Muscle layer of duodenum (tissue), 2 donors: ENCODE data around the gene CYB5B.
A peak's percentile ranks its signal among the peaks of the same experiment; 100 is the strongest.

Source experiments
- H3K27ac ChIP-seq: one replicate; pipeline ENCODE4 v1.7.0; 2013; ENCODE audit warnings: mild to moderate bottlenecking, low read length
- H3K27me3 ChIP-seq: one replicate; pipeline ENCODE4 v1.7.0; 2013; ENCODE audit warnings: low read depth, mild to moderate bottlenecking, control low read depth, low read length
- H3K36me3 ChIP-seq, 2 donors: one replicate each; pipeline ENCODE4 v1.7.0; 2013; ENCODE audit warnings: low read length in 2 of 2, control low read depth in 1 of 2, mild to moderate bottlenecking in 1 of 2; ENCODE audit not compliant: insufficient read depth in 2 of 2, control insufficient read depth in 1 of 2
- H3K4me1 ChIP-seq, 2 donors: one replicate each; pipeline ENCODE4 v1.7.0; 2013; ENCODE audit warnings: low read length in 2 of 2, mild to moderate bottlenecking in 2 of 2, control low read depth in 1 of 2, moderate library complexity in 1 of 2; ENCODE audit not compliant: insufficient read depth in 2 of 2, control insufficient read depth in 1 of 2
- H3K4me3 ChIP-seq, 2 donors: one replicate each; pipeline ENCODE4 v1.7.0; 2013; ENCODE audit warnings: low read length in 2 of 2, low read depth in 1 of 2, mild to moderate bottlenecking in 1 of 2
- H3K9me3 ChIP-seq, 2 donors: one replicate each; pipeline ENCODE4 v1.7.0; 2013; ENCODE audit warnings: low read length in 2 of 2, control low read depth in 1 of 2, mild to moderate bottlenecking in 1 of 2; ENCODE audit not compliant: control insufficient read depth in 1 of 2
- donor health status: healthy.

CYB5B gene

DNA sequence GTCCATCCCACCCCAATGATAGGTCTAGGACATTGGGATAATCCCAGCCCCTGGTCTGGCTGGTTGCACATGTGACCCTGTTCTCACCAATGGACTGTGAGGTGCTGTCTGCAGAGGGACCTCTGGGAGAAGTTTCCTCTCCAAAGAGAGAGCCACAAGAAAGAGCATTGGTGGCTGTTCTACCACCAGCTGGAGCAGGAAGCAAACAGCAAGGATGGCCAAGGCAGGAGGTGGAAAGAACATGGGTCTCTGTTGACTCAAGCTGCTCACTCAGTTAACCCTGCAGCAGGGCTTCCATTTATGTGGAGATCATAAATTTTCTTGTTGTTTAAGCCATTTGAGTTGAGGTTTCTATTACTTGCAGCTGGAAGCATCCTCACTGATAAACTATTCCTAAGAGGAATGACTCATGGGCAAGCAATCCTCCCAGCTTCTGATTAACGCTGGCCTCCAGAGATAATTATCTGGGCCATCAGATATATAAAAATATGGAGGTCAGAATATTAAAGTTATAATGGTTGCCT, 52.6 kb downstream of the CYB5B start:
- H3K27me3 ChIP-seq: no peaks in the 10 kb centered on the region
- no peak overlapping the region for H3K4me3 ChIP-seq
- no peaks in the 10 kb centered on the region for H3K9me3 ChIP-seq
- no peaks in the 10 kb centered on the region for H3K36me3 ChIP-seq
- H3K4me1 ChIP-seq: peaks cover 0 to 4% of the 10 kb centered on the region in 2 donors
- no peak overlapping the region for H3K27ac ChIP-seq

DNA sequence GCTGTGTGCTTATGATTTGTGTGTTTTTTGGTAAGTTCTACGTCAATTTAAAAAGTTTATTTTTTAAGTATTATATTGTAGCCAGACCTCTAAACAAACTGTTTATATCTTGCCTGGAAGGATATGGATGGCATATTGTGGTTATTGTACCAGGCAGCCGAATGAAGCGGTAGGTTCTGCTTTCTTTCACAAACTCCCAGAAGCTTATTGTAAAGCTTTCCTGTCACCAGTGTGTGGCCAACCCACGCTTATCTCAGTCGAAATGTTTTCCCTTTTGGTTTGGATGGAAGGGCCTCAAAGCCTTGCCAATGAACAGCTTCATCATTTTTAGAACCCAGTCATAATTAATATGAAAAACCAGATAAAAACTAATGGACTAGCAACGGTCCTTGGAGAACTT, 53.1 kb downstream of the CYB5B start:
- no peaks in the 10 kb centered on the region for H3K9me3 ChIP-seq
- H3K4me1 ChIP-seq: peaks cover 0 to 7% of the 10 kb centered on the region in 2 donors
- no peaks in the 10 kb centered on the region for H3K36me3 ChIP-seq
- no peaks in the 10 kb centered on the region for H3K27me3 ChIP-seq
- H3K27ac ChIP-seq: no peak overlapping the region
- H3K4me3 ChIP-seq: no peak overlapping the region

DNA sequence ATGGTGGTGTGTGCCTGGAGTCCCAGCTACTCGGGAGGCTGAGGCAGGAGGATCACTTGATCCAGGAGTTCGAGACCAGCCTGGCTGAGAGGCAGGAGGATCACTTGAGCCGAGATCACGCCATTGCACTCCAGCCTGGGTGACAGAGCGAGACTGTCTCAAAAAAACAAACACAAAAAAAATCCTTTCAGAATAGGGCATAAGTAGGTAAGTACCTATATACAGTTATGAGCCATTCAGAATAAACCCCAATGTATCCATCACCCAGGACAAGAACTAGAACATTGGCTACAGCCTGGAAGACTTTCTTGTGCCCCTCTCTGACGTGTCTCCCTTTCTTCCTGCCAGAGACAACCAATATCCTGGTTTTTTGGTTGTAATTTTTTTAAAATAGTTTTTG, 54.3 kb downstream of the CYB5B start:
- no peak overlapping the region for H3K4me3 ChIP-seq
- no peak overlapping the region for H3K27ac ChIP-seq
- no peaks in the 10 kb centered on the region for H3K9me3 ChIP-seq
- no peaks in the 10 kb centered on the region for H3K27me3 ChIP-seq
- H3K36me3 ChIP-seq: no peaks in the 10 kb centered on the region
- H3K4me1 ChIP-seq: peaks cover 0 to 10% of the 10 kb centered on the region in 2 donors

DNA sequence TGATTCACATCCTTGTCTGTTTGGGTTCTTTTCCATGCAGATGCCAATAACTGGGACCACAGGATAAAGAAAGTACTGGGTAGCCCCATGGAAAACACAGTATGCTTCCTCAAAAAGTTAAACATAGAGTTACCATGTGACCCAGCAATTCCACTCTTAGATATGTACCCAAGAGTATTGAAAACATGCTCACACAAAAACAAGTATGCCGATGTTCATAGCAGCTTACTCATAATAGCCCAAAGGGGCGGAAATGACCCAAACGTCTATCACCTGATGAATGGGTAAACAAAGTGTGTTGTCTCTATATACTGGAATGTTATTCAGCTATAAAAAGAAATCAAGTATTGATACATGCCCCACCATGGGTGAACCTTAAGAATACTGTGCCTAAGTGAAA, 55.4 kb downstream of the CYB5B start:
- no peak overlapping the region for H3K4me3 ChIP-seq

DNA sequence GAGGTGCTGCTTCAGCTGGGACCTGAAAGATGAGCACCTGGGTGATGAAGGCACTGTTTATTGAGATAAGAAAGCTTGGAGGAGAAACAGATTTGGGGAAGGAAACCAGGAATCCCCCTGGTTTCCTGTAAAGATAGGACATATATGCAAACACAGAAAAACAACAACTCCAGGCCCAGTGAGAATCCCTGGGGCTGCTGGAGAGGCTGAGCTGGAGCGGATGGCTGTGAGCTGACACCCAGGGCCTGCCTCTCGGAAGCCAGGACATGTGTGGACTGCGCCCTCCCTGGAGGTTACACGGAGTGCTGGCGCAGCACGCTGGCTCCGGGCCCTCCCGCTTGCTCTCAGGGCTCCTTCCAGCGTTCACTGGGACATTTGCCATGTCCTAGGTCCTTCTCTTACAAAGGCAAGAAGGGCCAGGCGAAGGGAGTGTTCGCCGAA, 57.5 kb downstream of the CYB5B start:
- Histone ChIP-seq H3K9me3 (no peaks in the 10 kb centered on the region), H3K36me3 (no peaks in the 10 kb centered on the region), H3K4me1 (peaks cover 0 to 10% of the 10 kb centered on the region in 2 donors), H3K4me3 (no peak overlapping the region), H3K27me3 (no peaks in the 10 kb centered on the region), H3K27ac (peak overlapping the region; percentile 13)

More for the DNA sequence above, 55.4 kb downstream of the CYB5B start:
- Histone ChIP-seq H3K9me3 (no peaks in the 10 kb centered on the region), H3K4me1 (peaks cover 0 to 10% of the 10 kb centered on the region in 2 donors), H3K27me3 (no peaks in the 10 kb centered on the region), H3K27ac (no peak overlapping the region), H3K36me3 (no peaks in the 10 kb centered on the region)

DNA sequence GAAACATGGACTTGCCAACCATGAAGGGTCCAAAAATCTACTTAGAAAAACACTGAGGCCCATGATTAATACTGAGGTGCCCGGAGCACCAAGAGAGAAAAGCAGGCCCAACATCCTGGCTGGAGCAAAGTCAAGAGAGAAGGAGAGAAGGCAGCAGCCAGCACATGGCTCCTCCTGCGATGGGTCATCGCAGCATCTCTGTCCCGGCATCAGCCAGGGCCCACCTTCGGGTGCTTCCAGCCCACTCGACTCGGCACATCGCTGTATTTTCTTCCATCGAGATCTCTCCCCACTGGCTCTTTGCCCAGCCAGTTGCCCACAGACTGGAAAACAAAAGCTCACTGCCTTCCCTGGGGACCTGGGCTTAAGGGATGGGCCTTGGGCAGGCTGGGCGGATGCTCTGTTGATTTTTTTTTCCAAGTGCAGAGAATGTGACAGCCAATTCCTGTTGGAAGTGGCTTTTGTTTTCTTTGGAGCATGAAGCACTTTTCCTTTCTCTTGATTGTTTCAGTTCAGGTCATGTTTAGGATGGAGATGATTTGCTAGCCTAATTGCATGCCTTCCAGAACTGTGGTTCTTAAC, 58.1 kb downstream of the CYB5B start:
- H3K4me3 ChIP-seq: no peak overlapping the region
- H3K9me3 ChIP-seq: no peaks in the 10 kb centered on the region
- H3K4me1 ChIP-seq: peaks cover 0 to 10% of the 10 kb centered on the region in 2 donors
- H3K36me3 ChIP-seq: no peaks in the 10 kb centered on the region
- no peaks in the 10 kb centered on the region for H3K27me3 ChIP-seq
- H3K27ac ChIP-seq: peak overlapping the region; percentile 13

DNA sequence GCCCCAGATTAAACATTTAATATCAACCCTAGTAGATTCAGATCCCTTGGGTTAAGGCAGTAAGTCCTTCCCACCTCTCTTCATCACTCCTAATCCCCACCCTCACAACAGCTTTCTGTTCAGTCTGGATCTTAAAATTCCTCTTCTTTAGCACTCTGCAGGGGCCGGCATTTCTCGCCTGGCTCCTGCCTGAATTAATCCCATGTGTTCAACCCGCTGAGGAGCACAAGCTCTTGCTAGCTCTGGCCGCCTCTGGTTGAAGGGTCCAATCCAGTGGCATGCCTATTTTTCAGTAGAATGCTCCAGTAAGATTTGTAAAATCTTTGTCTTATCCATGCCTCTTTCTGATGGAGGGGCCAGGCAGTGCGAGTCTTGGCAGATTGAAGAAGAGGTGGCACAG, 59.2 kb downstream of the CYB5B start:
- no peak overlapping the region for H3K27ac ChIP-seq

DNA sequence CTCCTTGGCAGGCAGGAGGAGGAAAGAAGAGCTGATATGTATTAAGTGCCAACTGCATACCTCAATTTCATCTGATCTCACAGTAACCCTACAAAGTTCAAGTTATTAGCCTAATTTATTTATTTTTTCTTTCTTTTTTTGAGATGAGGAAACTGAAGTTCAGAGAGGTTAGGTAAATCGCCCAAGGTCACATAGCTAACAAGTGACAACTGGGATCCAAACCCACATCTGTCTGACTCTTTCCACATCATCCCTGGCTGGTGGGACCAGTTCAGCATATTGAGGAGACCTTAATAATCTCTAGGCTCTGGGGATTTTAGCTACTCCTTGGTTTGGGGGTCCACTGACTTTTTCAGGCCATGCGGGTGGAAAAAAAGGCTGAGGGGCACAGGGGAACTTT, 60.9 kb downstream of the CYB5B start:
- no peak overlapping the region for H3K4me3 ChIP-seq
- H3K9me3 ChIP-seq: no peaks in the 10 kb centered on the region
- no peaks in the 10 kb centered on the region for H3K27me3 ChIP-seq
- H3K4me1 ChIP-seq: peaks cover 0 to 10% of the 10 kb centered on the region in 2 donors
- H3K36me3 ChIP-seq: no peaks in the 10 kb centered on the region
- H3K27ac ChIP-seq: no peak overlapping the region

More for the DNA sequence above, 59.2 kb downstream of the CYB5B start:
- Histone ChIP-seq H3K36me3 (no peaks in the 10 kb centered on the region), H3K4me3 (no peak overlapping the region), H3K27me3 (no peaks in the 10 kb centered on the region), H3K9me3 (no peaks in the 10 kb centered on the region), H3K4me1 (peaks cover 0 to 10% of the 10 kb centered on the region in 2 donors)

DNA sequence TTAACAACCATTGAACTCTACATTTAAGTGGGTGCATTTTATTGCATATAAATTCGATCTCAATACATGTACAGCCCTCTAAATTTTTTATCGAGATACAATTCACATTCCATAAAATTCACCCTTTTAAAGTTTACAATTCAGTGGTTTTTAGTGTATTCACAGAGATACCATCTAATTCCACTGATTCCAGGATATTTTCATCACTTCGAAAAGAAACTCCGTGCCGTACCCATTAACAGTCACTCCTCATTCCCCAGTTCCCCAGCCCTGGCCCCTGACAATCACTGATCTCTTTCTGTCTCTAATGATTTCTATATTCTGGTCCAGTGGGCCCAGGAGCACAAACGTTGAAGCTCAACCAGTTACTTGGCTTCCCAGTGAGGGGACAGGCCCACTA, 61.4 kb downstream of the CYB5B start:
- no peaks in the 10 kb centered on the region for H3K36me3 ChIP-seq
- H3K27me3 ChIP-seq: no peaks in the 10 kb centered on the region
- H3K27ac ChIP-seq: no peak overlapping the region
- peaks cover 0 to 10% of the 10 kb centered on the region in 2 donors for H3K4me1 ChIP-seq
- no peaks in the 10 kb centered on the region for H3K9me3 ChIP-seq
- no peak overlapping the region for H3K4me3 ChIP-seq

DNA sequence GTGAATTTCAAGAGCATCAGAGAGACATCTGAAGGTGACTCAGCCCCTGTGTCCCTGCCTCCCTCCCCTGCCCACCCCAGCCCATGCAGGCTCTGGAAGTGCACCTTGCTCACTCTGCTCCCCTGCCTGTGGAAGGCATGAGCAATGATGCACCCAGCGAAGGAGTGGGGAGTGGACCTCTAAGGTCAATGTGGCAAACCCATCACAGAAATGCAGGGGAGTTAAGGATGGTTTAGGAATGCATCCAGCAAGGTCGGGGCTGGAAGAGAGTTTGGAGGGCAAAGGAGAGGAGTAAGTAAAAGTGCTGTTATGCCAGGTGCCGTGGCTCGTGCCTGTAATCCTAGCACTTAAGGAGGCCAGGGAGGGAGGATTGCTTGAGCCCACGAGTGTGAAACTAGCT, 61.9 kb downstream of the CYB5B start:
- H3K27ac ChIP-seq: no peak overlapping the region
- no peak overlapping the region for H3K4me3 ChIP-seq
- H3K36me3 ChIP-seq: no peaks in the 10 kb centered on the region
- no peaks in the 10 kb centered on the region for H3K27me3 ChIP-seq
- no peaks in the 10 kb centered on the region for H3K9me3 ChIP-seq
- H3K4me1 ChIP-seq: peaks cover 0 to 10% of the 10 kb centered on the region in 2 donors

DNA sequence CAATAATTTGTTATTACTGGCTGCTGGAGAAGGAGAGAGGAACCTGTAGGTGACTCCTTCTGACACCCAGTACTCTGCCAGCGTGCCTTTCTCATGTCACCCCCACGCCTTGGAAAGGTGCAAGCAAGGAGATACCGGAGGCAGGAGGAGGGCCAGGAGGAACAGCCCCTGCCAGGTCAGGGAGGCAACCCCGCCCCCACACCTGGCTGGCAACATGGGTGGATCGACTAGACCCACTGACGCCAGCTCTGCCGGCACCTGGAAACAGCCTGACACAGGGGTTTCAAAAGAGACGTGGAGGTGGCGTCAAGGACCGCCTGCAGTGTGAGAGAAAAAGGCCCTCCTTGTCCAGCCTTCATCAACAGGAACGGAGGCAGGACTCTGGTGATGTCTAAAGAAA, 62.3 kb downstream of the CYB5B start:
- no peak overlapping the region for H3K4me3 ChIP-seq
- no peaks in the 10 kb centered on the region for H3K27me3 ChIP-seq
- no peaks in the 10 kb centered on the region for H3K9me3 ChIP-seq
- no peaks in the 10 kb centered on the region for H3K36me3 ChIP-seq
- H3K4me1 ChIP-seq: peaks cover 0 to 7% of the 10 kb centered on the region in 2 donors
- no peak overlapping the region for H3K27ac ChIP-seq
